Measurements from ENCODE around the gene IL1RAPL1. TPM values are rescaled to one million over a fixed set of nuclear protein-coding genes. Genes with fewer than 3 reads are reported as not detected.

The IL1RAPL1 gene
- total RNA-seq, 1 donor from 2014 or later = 0.66 TPM

- H3K4me1 Mint-ChIP-seq (ENCODE audit: low read depth, unreplicated experiment) = no peaks in the 10 kb centered on the region
Measured at GRCh38 chrX:29560065-29560464, 972.8 kb downstream of the IL1RAPL1 start.

GRCh38 chrX:29561417-29561816 is 974.2 kb downstream of the IL1RAPL1 start:
- Mint-ChIP-seq H3K4me3 (ENCODE audit: unreplicated experiment) (no peak overlapping the region), H3K9me3 (ENCODE audit: unreplicated experiment) (no peaks in the 10 kb centered on the region), H3K27me3 (ENCODE audit: unreplicated experiment) (no peaks in the 10 kb centered on the region), H3K36me3 (ENCODE audit: unreplicated experiment) (no peaks in the 10 kb centered on the region), H3K4me1 (ENCODE audit: low read depth, unreplicated experiment) (no peaks in the 10 kb centered on the region), H3K27ac (ENCODE audit: unreplicated experiment) (no peak overlapping the region)
- TF ChIP-seq, protein P1, sequence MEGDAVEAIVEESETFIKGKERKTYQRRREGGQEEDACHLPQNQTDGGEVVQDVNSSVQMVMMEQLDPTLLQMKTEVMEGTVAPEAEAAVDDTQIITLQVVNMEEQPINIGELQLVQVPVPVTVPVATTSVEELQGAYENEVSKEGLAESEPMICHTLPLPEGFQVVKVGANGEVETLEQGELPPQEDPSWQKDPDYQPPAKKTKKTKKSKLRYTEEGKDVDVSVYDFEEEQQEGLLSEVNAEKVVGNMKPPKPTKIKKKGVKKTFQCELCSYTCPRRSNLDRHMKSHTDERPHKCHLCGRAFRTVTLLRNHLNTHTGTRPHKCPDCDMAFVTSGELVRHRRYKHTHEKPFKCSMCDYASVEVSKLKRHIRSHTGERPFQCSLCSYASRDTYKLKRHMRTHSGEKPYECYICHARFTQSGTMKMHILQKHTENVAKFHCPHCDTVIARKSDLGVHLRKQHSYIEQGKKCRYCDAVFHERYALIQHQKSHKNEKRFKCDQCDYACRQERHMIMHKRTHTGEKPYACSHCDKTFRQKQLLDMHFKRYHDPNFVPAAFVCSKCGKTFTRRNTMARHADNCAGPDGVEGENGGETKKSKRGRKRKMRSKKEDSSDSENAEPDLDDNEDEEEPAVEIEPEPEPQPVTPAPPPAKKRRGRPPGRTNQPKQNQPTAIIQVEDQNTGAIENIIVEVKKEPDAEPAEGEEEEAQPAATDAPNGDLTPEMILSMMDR (IDR thresholded peaks at IDR 0.05; ENCODE audit: partially characterized antibody, unreplicated experiment) = no peak
- DNase-seq = no peak

More at GRCh38 chrX:29560065-29560464, 972.8 kb downstream of the IL1RAPL1 start:
- no peak for DNase-seq
- Mint-ChIP-seq H3K27me3 (ENCODE audit: unreplicated experiment) (no peaks in the 10 kb centered on the region), H3K27ac (ENCODE audit: unreplicated experiment) (no peak overlapping the region), H3K4me3 (ENCODE audit: unreplicated experiment) (no peak overlapping the region), H3K36me3 (ENCODE audit: unreplicated experiment) (no peaks in the 10 kb centered on the region), H3K9me3 (ENCODE audit: unreplicated experiment) (no peaks in the 10 kb centered on the region)
- TF ChIP-seq, protein P1 (IDR thresholded peaks at IDR 0.05; ENCODE audit: partially characterized antibody, unreplicated experiment) = no peak

- H3K4me3 Mint-ChIP-seq (ENCODE audit: unreplicated experiment) = no peak overlapping the region
- no peak overlapping the region for H3K27ac Mint-ChIP-seq (ENCODE audit: unreplicated experiment)
- H3K27me3 Mint-ChIP-seq (ENCODE audit: unreplicated experiment) = no peaks in the 10 kb centered on the region
- H3K36me3 Mint-ChIP-seq (ENCODE audit: unreplicated experiment) = no peaks in the 10 kb centered on the region
- TF ChIP-seq, protein P1 (IDR thresholded peaks at IDR 0.05; ENCODE audit: partially characterized antibody, unreplicated experiment) = no peak
- H3K9me3 Mint-ChIP-seq (ENCODE audit: unreplicated experiment) = no peaks in the 10 kb centered on the region
- no peak for DNase-seq
- H3K4me1 Mint-ChIP-seq (ENCODE audit: low read depth, unreplicated experiment) = no peaks in the 10 kb centered on the region
Measured at GRCh38 chrX:29580560-29580959, 993.3 kb downstream of the IL1RAPL1 start.

DNA sequence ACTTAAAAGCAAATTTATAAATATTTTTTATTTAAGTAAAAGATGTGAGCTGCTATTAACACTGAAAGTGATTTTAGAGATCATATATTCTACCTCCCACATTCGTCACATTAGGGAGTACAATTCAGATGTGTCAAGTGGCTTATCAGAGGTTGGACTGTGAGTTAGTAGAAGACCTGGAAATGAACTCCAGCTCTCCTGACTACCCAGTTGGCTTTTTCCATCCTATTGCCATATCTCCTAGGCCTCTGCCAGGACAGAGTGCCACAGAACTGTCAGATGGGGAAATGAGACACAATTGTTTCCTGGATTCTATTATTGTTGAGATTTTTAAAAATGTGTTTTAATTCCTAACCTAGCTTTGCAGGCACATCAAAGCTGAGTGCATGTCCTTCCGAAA is 994.0 kb downstream of the IL1RAPL1 start:
- Mint-ChIP-seq H3K27ac (ENCODE audit: unreplicated experiment) (no peak overlapping the region), H3K27me3 (ENCODE audit: unreplicated experiment) (no peaks in the 10 kb centered on the region), H3K4me1 (ENCODE audit: low read depth, unreplicated experiment) (no peaks in the 10 kb centered on the region), H3K36me3 (ENCODE audit: unreplicated experiment) (no peaks in the 10 kb centered on the region), H3K4me3 (ENCODE audit: unreplicated experiment) (no peak overlapping the region), H3K9me3 (ENCODE audit: unreplicated experiment) (peaks cover 1% of the 10 kb centered on the region)
- TF ChIP-seq, protein P1 (IDR thresholded peaks at IDR 0.05; ENCODE audit: partially characterized antibody, unreplicated experiment) = no peak
- no peak for DNase-seq

- no peak for DNase-seq
- TF ChIP-seq, protein P1 (IDR thresholded peaks at IDR 0.05; ENCODE audit: partially characterized antibody, unreplicated experiment) = no peak
- Mint-ChIP-seq H3K4me1 (ENCODE audit: low read depth, unreplicated experiment) (no peaks in the 10 kb centered on the region), H3K27ac (ENCODE audit: unreplicated experiment) (no peak overlapping the region), H3K4me3 (ENCODE audit: unreplicated experiment) (no peak overlapping the region), H3K9me3 (ENCODE audit: unreplicated experiment) (peaks cover 1% of the 10 kb centered on the region), H3K36me3 (ENCODE audit: unreplicated experiment) (no peaks in the 10 kb centered on the region), H3K27me3 (ENCODE audit: unreplicated experiment) (no peaks in the 10 kb centered on the region)
Measured at GRCh38 chrX:29587107-29587506, 999.9 kb downstream of the IL1RAPL1 start.

Measured in glutamatergic neuron (in vitro differentiated cells).